ENCODE results near the gene GNG4. TPM values are rescaled to one million over a fixed set of nuclear protein-coding genes. Genes with fewer than 3 reads are reported as not detected.

The GNG4 gene
- total RNA-seq, 1 donor from 2014 or later = 3.8 TPM

DNA sequence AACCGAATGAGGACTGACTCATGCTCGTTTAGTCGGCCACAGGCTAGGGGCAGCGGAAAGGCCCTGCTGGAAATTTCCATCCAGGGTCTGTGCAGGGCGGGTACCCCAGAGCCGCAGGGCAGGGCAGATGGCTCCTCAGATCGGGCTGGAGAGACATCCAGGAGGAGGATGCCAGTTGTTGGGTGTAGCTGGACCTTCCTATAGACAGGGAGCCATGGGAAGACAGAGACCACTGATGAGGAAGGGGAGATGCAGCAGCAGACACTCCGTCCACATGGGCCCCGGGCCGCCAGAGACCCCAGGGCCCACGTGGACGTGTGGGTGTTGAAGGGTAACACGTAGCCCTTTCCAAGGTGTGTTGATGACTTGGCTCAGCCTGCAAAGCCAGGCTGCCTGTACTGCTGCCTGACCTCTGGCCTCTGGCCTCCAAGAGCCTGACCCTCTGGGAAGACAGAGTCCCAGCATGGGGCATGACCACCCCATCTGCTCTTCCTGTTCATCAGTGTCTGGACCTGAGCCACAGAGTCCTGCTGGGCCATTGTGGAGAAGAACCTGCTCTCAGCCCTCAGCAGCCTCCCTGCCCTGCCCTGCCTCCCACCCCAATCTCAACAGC is 4.8 kb downstream of the GNG4 start:
- no peak for TF ChIP-seq EZH2 (IDR thresholded peaks at IDR 0.05; ENCODE audit: insufficient read depth, low read length)
- TF ChIP-seq, protein P1, sequence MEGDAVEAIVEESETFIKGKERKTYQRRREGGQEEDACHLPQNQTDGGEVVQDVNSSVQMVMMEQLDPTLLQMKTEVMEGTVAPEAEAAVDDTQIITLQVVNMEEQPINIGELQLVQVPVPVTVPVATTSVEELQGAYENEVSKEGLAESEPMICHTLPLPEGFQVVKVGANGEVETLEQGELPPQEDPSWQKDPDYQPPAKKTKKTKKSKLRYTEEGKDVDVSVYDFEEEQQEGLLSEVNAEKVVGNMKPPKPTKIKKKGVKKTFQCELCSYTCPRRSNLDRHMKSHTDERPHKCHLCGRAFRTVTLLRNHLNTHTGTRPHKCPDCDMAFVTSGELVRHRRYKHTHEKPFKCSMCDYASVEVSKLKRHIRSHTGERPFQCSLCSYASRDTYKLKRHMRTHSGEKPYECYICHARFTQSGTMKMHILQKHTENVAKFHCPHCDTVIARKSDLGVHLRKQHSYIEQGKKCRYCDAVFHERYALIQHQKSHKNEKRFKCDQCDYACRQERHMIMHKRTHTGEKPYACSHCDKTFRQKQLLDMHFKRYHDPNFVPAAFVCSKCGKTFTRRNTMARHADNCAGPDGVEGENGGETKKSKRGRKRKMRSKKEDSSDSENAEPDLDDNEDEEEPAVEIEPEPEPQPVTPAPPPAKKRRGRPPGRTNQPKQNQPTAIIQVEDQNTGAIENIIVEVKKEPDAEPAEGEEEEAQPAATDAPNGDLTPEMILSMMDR (IDR thresholded peaks at IDR 0.05; ENCODE audit: insufficient read depth, low read depth, low read length) = no peak
- peaks cover 2% of the 10 kb centered on the region for H3K36me3 Mint-ChIP-seq (ENCODE audit: low read depth, unreplicated experiment)
- Histone ChIP-seq H3K27me3 (ENCODE audit: insufficient read depth, low read length) (peaks cover 23% of the 10 kb centered on the region), H3K79me2 (ENCODE audit: insufficient read depth, low read length) (no peaks in the 10 kb centered on the region), H4K20me1 (ENCODE audit: insufficient read depth, low read length) (no peaks in the 10 kb centered on the region), H3K36me3 (ENCODE audit: insufficient read depth, low read length) (no peaks in the 10 kb centered on the region), H3K4me1 (ENCODE audit: insufficient read depth, low read length) (peaks cover 17% of the 10 kb centered on the region), H3K4me2 (ENCODE audit: low read length) (no peak overlapping the region), H3K9me3 (ENCODE audit: insufficient read depth, low read depth, low read length) (no peaks in the 10 kb centered on the region), H3K9ac (ENCODE audit: low read length) (no peak overlapping the region), H2AFZ (ENCODE audit: low read depth, low read length) (no peak overlapping the region), H3K27ac (ENCODE audit: low read depth, low read length) (no peak overlapping the region), H3K4me3 (ENCODE audit: insufficient read depth, low read depth, low read length) (no peak overlapping the region)
- no peaks in the 10 kb centered on the region for H3K9me3 Mint-ChIP-seq (ENCODE audit: unreplicated experiment)
- peaks cover 40% of the 10 kb centered on the region for H3K27me3 Mint-ChIP-seq (ENCODE audit: low read depth, unreplicated experiment)
- no peak overlapping the region for H3K27ac Mint-ChIP-seq (ENCODE audit: unreplicated experiment)
- peaks cover 20% of the 10 kb centered on the region for H3K4me1 Mint-ChIP-seq (ENCODE audit: low read depth, unreplicated experiment)
- DNase-seq (ENCODE audit: low read depth) = no peak
- no peak overlapping the region for H3K4me3 Mint-ChIP-seq (ENCODE audit: unreplicated experiment)
- no peak for FAIRE-seq

DNA sequence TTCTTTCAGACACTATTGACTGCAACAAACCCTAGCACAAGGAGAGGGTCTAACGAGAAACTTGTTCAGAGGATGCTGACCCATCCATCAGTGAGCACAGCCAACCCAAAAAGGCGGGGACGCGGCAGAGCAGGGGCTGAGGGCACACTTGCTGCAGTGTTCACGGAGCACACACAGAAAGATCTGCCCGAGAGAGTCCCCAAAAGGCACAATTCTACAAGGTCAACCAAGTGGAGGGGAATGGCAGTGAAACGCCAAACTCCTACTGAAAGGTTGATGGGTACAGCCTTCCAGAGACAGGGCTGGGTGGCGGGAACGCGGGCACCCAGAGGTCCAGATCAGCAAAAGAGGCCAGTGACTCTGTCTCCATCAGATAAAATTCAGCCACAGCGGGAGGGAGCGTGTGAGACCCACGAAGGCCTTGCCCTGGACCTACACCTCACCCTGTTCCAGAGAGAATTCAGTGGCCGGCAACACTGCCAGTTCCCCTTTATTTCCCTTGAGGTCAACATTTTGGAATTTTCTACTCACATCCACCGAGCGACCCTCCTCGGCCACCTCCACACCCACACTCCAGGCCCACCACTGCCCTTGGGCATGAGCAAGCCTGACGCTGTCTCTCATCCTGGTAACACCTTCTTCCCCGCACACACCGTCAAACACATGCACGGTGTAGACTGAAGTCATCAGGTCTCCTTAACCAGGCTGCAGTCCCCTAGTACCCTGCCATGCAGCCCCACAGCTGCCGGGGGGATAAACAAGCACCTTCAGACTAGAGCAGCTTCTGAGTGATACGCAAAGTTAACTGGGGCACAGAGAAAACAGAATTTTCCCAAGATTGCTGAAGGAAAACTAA is 5.5 kb downstream of the GNG4 start:
- FAIRE-seq = no peak

More for the DNA sequence above, 5.5 kb downstream of the GNG4 start:
- peaks cover 21% of the 10 kb centered on the region for H3K27me3 ChIP-seq (ENCODE audit: insufficient read depth, low read length)
- H3K36me3 ChIP-seq (ENCODE audit: insufficient read depth, low read length) = no peaks in the 10 kb centered on the region
- DNase-seq (ENCODE audit: low read depth) = no peak
- H3K4me1 ChIP-seq (ENCODE audit: insufficient read depth, low read length) = peaks cover 12% of the 10 kb centered on the region
- no peaks in the 10 kb centered on the region for H3K9me3 ChIP-seq (ENCODE audit: insufficient read depth, low read depth, low read length)
- H3K27ac Mint-ChIP-seq (ENCODE audit: unreplicated experiment) = no peak overlapping the region
- H3K4me3 Mint-ChIP-seq (ENCODE audit: unreplicated experiment) = no peak overlapping the region
- H2AFZ ChIP-seq (ENCODE audit: low read depth, low read length) = no peak overlapping the region
- H3K9ac ChIP-seq (ENCODE audit: low read length) = no peak overlapping the region
- TF ChIP-seq EZH2 (IDR thresholded peaks at IDR 0.05; ENCODE audit: insufficient read depth, low read length) = no peak
- TF ChIP-seq, protein P1 (IDR thresholded peaks at IDR 0.05; ENCODE audit: insufficient read depth, low read depth, low read length) = no peak
- H3K4me3 ChIP-seq (ENCODE audit: insufficient read depth, low read depth, low read length) = no peak overlapping the region
- peaks cover 2% of the 10 kb centered on the region for H3K36me3 Mint-ChIP-seq (ENCODE audit: low read depth, unreplicated experiment)
- H4K20me1 ChIP-seq (ENCODE audit: insufficient read depth, low read length) = no peaks in the 10 kb centered on the region
- no peak overlapping the region for H3K27ac ChIP-seq (ENCODE audit: low read depth, low read length)
- no peaks in the 10 kb centered on the region for H3K79me2 ChIP-seq (ENCODE audit: insufficient read depth, low read length)
- peaks cover 41% of the 10 kb centered on the region for H3K27me3 Mint-ChIP-seq (ENCODE audit: low read depth, unreplicated experiment)
- H3K4me1 Mint-ChIP-seq (ENCODE audit: low read depth, unreplicated experiment) = peaks cover 20% of the 10 kb centered on the region
- no peaks in the 10 kb centered on the region for H3K9me3 Mint-ChIP-seq (ENCODE audit: unreplicated experiment)
- no peak overlapping the region for H3K4me2 ChIP-seq (ENCODE audit: low read length)

Measured in astrocyte (in vitro differentiated cells and primary cell).